Measurements from ENCODE around the gene PDE3A.

PDE3A gene

DNA sequence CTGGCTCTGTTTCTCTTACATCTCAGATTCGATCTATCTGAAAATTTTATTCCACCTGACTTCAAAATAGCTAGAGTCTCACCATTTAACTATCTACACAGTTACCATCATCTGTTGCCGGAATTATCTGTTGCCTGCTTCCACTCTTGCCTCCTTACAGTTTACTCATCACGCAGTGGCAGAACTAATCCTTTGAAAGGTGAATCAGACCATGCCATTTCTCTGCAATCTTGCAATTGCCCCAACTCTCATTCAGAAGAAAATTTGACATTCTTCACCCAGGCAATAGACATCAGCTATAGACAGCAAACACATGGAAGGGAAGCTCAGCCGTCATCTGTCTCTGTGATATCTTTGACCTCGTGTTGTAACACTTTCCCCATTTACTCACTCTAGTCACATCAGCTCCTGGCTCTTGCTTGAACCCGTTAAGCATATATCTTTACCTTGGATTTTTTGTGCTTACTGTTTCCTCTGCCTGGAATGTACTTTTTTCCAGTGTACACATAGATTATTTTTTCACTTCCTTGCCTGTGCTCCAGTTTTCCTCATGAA lies 85.5 kb downstream of the PDE3A start:
- in situ Hi-C loops (cut with MboI; ENCODE audit: low sequenced_read_pairs): no loop called here

- in situ Hi-C loops (cut with MboI; ENCODE audit: low sequenced_read_pairs): no loop called here
Measured at GRCh38 chr12:20455001-20455706, 86.8 kb downstream of the PDE3A start.

DNA sequence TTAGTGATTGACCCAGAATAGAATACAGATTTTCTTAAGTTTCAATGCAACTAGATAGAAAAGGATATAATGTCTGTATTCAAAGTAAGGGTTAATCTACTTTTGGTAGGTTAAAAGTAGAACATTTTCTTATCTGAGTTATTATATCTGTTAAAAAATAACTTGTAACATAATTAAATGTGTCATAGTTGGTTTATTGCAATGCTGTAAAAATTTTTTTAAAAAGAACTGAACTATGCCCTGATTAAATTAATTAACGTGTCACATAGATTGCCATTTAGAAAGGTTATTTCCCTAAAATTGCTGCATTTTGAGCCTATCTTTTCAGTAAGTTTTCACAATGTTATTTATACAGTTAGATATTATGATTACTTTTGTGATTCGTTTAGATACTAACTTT lies 89.2 kb downstream of the PDE3A start:
- in situ Hi-C loops (cut with MboI; ENCODE audit: low sequenced_read_pairs): no loop called here

DNA sequence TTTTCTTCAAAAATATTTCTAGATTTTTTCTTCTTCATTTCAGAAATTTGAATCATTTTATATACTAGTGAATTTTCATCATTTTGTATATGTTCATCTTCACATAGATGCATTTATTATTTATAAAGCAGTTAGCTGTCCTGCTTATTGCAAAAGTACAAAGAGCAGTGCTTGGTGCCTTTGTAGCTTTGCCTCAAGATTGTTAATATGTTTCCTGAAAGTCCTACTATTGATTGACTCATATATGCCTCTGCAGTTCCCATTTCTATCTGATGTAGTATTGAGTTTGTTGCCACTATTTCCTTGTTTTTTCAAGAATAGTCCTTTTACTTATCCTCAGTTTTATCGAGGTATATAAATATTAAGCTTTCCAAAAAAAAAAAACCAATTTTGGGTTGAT lies 89.7 kb downstream of the PDE3A start:
- in situ Hi-C loops (cut with MboI; ENCODE audit: low sequenced_read_pairs): no loop called here

- in situ Hi-C loops (cut with MboI; ENCODE audit: low sequenced_read_pairs): no loop called here
Measured at GRCh38 chr12:20459920-20460319, 91.6 kb downstream of the PDE3A start.

DNA sequence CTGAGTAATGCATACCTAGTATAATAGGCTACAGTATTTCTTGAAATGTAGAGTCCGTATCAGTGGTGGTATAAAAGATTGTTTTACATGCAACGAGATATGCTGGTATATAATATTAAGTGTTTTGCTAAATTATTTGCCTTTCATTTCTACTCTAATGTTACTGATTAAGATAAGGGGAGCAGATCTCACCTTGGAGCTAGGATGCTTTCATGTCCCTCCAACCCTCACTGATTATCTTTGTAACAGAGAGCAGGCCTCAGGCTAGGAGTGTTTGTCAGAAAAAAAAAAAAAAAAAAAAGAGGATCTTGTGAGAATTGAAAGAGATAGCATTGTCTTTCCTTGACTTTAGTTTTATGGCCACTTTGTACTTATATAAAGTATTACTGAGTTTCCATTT lies 92.6 kb downstream of the PDE3A start:
- in situ Hi-C loops (cut with MboI; ENCODE audit: low sequenced_read_pairs): no loop called here

- in situ Hi-C loops (cut with MboI; ENCODE audit: low sequenced_read_pairs): no loop called here
Measured at GRCh38 chr12:20463913-20464524, 95.7 kb downstream of the PDE3A start.

DNA sequence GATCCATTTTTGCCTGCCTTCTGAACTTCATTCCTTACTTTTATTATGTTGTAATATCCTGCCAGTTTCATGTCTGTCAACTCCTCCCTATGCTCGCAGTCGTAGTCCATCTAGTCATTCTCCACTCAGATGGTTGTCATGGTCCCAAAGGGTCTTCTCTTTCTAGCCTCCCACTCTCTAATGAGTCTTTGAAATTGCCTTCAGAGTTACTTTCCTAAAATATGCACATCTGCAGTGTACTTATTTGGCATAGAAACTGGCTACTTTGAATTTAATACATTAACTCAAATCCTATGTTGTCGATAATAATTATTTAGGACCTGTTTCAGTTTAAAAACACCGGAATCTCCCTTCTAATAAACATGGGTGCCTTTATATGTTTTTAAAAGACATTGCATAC lies 101.0 kb downstream of the PDE3A start:
- in situ Hi-C loops (cut with MboI; ENCODE audit: low sequenced_read_pairs): no loop called here

DNA sequence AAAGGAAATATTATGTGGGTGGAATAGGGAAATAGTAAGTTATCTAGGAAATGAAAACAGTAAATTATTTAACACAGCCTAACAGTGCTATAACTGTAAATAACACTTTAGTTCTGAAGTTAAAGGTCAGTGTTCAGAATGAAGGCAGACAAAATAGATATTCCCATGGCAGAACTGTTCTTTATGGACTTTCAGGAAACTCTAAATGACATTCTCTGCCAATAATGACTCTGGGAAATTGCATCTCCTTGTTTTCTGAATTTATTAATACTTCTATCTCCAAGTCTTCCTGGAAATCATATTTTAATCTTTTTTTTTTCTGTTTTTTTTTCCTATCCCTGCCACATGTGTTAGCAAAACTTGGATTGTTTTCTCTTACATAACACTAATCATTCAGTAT lies 101.4 kb downstream of the PDE3A start:
- in situ Hi-C loops (cut with MboI; ENCODE audit: low sequenced_read_pairs): no loop called here

DNA sequence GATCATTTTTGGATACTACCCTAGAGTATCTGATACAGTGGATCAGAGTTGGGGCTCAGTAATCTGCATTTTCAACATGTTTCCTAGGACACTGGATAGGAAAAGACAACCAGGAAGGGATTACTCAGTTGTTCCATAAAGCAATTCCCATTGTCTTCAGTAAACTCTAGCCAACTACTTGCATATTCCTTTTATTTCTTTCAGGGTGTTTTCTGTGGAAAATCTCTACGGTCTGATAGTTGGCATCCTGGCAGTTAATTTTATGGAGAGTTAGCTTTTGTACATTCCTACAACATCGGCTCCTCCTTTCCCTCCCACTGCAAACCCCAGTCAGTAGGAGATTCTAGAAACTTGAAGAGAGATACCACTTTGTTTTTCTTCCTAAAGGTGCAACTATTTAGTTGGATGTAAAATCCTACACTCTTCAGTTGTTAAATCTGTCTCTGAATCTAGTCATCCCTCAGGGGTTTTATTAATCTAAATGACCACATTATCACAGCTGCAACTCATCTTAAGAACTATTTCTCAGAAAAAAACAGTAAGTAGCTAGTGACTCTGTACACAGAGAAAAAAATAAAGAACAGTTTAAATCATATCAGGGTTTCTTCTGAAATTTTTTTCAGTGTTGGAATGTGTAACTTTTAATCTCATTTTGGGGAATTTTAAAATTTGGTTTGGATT lies 103.9 kb downstream of the PDE3A start:
- in situ Hi-C loops (cut with MboI; ENCODE audit: low sequenced_read_pairs): no loop called here

- in situ Hi-C loops (cut with MboI; ENCODE audit: low sequenced_read_pairs): no loop called here
Measured at GRCh38 chr12:20473133-20473532, 104.8 kb downstream of the PDE3A start.

- in situ Hi-C loops (cut with MboI; ENCODE audit: low sequenced_read_pairs): no loop called here
Measured at GRCh38 chr12:20474016-20474415, 105.7 kb downstream of the PDE3A start.

DNA sequence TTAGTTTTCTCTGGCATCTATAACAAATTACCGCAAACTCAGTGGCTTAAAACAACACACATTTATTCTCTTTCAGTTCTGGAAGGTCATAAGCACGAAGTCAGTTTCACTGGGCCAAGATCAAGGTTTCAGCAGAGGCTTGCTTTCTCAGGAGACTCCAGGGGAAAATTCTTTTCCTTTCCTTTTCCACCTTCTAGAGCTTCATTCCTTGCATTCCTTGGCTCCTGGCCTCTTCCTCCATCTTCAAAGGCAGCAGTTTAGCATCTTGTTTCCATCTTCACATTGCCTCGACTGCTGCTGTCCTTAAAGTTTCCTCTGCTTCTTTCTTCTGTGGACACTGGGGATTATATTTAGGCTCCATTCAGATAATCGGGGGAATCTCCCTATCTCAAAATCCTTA lies 106.1 kb downstream of the PDE3A start:
- in situ Hi-C loops (cut with MboI; ENCODE audit: low sequenced_read_pairs): no loop called here

DNA sequence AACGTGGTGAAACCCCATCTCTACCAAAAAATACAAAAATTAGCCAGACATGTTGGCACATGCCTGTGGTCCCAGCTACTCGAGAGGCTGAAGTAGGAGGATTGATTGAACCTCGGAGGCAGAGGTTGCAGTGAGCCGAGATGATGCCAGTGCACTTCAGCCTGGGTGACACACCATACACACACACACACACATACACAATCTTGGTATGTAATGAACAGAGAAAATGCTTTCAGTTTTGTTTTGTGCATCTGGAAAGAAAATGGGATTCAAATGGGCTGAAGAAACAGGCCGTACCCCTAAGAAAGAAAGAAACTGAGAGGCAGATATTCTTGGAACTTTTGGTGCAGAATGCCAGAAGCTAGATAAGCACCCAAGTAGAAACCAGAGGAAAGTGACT lies 107.2 kb downstream of the PDE3A start:
- in situ Hi-C loops (cut with MboI; ENCODE audit: low sequenced_read_pairs): no loop called here

- in situ Hi-C loops (cut with MboI; ENCODE audit: low sequenced_read_pairs): no loop called here
Measured at GRCh38 chr12:20476551-20476950, 108.2 kb downstream of the PDE3A start.

DNA sequence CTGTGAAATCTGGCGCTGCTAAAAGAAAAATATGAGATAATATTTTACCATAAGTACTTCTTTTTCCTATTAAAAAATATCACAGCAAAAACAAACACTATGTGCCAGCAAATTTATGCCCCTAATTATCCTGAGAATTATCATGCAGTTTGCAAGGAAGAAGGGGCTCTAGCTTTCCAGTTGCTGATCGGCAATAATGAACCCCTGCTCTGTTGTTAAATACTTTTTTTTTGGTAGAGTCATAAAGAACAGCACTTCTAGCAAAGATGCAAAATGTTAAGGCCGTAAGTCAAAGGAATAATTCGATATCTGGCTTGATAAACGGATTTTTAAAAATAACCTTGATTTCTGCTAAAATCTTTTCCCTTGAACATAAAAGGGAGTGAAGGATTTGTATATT lies 108.9 kb downstream of the PDE3A start:
- in situ Hi-C loops (cut with MboI; ENCODE audit: low sequenced_read_pairs): no loop called here

GRCh38 chr12:20477672-20478071 lies 109.3 kb downstream of the PDE3A start:
- in situ Hi-C loops (cut with MboI; ENCODE audit: low sequenced_read_pairs): no loop called here

GRCh38 chr12:20482491-20483054 lies 114.2 kb downstream of the PDE3A start:
- in situ Hi-C loops (cut with MboI; ENCODE audit: low sequenced_read_pairs): no loop called here

GRCh38 chr12:20483776-20484175 lies 115.4 kb downstream of the PDE3A start:
- in situ Hi-C loops (cut with MboI; ENCODE audit: low sequenced_read_pairs): no loop called here

GRCh38 chr12:20486233-20486632 lies 117.9 kb downstream of the PDE3A start:
- in situ Hi-C loops (cut with MboI; ENCODE audit: low sequenced_read_pairs): no loop called here

DNA sequence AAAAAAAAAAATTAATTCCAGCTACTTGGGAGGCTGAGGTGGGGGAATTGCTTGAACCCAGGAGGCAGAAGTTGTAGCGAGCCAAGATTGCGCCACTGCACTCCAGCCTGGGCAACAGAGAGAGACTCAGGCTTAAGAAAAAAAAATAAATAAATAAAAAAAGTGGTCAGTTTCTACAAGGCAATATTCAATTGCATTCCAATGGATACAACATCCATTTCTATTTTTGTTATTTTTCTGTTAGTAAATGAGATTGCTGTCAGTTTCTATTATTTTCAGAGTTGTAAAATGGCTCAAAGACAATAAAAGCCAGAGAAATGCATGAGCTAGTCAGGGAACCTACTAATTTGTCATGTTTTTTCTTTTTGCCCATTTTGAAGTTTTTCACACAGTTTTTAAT lies 119.2 kb downstream of the PDE3A start:
- in situ Hi-C loops (cut with MboI; ENCODE audit: low sequenced_read_pairs): no loop called here

- in situ Hi-C loops (cut with MboI; ENCODE audit: low sequenced_read_pairs): no loop called here
Measured at GRCh38 chr12:20489645-20490044, 121.3 kb downstream of the PDE3A start.

Measured in HL-60/S4 treated with phorbol 12-myristate 13-acetate at 8.2 ng/mL for 4 days and 3 days (cell line).